HG02885 (cell line): ENCODE results near the gene SLC25A5.
A peak's percentile ranks its signal among the peaks of the same experiment; 100 is the strongest.
"Not testable (repeated sequence)": the region's sequence is repeated elsewhere in the genome, so short reads cannot be mapped to it uniquely, and the experiment has no call there.

Experiments
- ATAC-seq: cut with Tn5 transposase; IDR thresholded peaks from one replicate; pipeline ENCODE4 v1.9.1; 2021; ENCODE audit warnings: mild to moderate bottlenecking; ENCODE audit not compliant: unreplicated experiment, poor library complexity

Gene SLC25A5

GRCh38 chrX:119475389-119476101 lies 7.3 kb downstream of the SLC25A5 start:
- no peak for ATAC-seq

GRCh38 chrX:119477812-119478232 lies 9.6 kb downstream of the SLC25A5 start:
- no peak for ATAC-seq

DNA sequence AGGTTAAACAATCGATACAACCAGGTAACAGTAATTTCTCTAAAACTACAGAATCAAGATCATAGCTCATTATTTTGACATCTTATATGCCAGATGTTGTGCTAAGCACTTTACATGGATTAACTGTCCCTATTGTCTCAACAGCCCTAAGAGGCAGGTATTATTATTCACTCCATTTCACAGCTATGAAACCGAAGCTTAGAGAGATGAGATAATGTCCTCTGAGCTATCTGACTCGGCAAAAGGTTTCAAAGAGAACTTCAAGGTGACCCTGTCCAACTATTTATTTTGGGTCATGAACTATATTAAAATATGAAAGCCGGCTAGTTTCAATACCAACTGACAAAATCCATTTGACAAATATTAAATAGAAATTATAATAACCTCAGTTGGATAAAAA lies 10.3 kb downstream of the SLC25A5 start:
- no peak for ATAC-seq

GRCh38 chrX:119479845-119480244 lies 11.6 kb downstream of the SLC25A5 start:
- no peak for ATAC-seq

GRCh38 chrX:119481323-119481801 lies 13.1 kb downstream of the SLC25A5 start:
- no peak for ATAC-seq

DNA sequence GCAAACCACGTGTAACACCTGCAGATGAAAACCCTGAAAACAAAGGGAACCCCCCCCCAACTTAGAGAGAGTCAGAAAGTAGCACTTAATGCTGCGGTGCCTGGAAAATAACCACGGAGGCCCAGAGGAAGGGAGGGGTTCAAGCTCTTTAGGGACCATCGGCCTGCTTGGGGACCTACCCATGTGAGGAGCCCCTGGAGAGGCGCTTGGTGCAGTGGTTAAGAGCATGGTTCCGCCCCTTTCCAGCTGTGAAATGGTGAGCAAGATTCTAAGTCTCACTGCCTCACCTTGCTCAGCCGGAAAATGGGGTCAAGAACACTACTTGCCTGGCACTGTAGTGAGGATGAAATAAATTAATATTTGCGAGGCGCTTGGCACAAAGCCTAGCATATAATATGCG lies 13.8 kb downstream of the SLC25A5 start:
- ATAC-seq: peak; percentile 21

- peak; percentile 86 for ATAC-seq
Measured at GRCh38 chrX:119482481-119483480, 14.5 kb downstream of the SLC25A5 start.

GRCh38 chrX:119486745-119487144 lies 18.5 kb downstream of the SLC25A5 start:
- ATAC-seq: no peak

DNA sequence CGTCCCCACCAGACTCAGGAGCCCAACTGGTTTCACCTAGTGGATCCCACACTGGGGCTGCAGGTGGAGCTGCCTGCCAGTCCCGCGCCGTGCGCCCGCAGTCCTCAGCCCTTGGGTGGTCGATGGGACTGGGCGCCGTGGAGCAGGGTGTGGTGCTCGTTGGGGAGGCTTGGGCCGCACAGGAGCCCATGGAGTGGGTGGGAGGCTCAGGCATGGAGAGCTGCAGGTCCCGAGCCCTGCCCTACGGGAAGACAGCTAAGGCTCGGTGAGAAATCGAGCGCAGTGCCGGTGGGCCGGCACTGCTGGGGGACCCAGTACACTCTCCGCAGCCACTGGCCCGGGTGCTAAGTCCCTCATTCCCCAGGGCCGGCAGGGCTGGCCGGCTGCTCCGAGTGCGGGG lies 19.5 kb downstream of the SLC25A5 start:
- ATAC-seq: not testable (repeated sequence)

- no peak for ATAC-seq
Measured at GRCh38 chrX:119488749-119489148, 20.5 kb downstream of the SLC25A5 start.

DNA sequence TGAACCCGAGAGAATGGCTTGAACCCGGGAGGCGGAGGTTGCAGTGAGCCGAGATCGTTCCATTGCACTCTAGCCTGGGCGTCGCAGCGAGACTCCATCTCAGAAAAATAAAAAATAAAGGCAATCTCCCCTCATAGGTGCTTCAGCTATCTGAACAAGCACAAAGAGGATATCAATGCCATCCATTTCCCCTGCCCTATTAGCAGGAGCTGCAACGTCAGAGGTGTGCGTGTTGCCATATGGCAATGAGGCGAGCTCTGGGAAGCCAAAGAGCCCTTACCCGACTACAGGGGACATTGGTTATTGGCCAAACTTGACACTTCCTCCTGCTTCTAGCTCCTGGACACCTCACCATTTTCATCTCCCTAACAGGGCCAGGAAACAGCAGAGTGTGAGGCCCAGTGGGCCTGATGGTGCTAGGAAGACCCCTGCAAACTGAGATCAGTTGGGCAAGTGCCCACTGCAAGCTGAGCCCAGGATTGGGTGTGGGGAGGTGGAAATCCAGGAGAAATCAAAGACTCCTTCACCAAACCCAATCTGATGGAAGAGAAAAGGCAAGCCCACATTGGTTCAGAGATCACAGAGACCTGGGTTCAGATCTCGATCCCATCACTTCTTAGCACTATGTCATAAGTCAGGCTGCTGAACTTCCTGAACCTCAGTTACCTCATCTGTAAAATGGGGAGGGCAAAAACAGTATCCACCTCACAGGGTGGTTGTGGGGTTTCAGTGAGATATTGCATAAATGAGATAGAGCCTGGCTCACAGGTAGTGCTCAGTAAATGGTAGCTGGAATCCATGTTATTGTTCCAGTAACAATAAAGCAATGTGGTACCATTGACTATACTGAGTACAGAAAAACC lies 21.2 kb downstream of the SLC25A5 start:
- no peak for ATAC-seq

- no peak for ATAC-seq
Measured at GRCh38 chrX:119492463-119492862, 24.2 kb downstream of the SLC25A5 start.

DNA sequence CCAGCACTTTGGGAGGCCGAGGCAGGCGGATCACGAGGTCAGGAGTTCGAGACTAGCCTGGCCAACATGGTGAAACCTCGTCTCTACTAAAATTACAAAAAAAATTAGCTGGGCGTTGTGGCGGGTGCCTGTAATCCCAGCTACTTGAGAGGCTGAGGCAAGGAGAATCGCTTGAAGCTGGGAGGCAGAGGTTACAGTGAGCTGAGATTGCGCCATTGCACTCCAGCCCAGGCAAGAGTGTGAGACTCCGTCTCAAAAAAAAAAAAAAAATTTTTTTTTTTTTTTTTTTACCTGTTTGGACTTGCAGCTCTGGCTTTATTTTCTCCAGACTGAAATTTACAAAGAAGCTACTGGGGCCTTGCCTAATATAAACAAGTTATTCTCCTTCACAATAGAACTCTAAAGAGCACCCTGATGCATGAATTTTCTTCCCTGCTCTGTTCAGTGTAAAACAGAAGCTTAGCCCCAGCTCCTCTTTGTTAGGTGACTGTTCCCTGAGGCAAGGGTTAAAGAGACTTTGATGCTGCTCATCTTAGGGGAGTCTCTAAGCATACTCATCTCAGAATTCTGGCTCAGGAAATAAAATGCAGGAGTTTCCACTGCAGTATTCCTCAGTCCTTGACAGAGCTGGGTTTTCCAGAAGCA lies 25.7 kb downstream of the SLC25A5 start:
- not testable (repeated sequence) for ATAC-seq

GRCh38 chrX:119495734-119496726 lies 27.8 kb downstream of the SLC25A5 start:
- no peak for ATAC-seq

DNA sequence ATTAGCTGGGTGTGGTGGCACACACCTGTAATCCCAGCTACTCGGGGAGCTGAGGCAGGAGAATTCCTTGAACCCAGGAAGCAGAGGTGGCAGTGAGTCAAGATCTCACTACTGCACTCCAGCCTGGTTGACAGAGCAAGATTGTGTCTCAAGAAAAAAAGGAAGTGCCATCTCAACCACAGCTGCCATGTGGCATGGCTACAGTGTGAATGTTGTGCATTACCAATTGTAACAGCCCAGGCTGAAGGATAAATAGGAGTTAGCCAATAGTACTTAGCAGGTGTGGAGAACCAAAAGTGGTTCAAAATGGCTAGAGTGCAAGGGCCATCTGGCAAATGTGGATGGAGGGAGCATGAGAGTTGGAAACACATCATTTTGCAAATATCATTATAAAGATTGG lies 28.9 kb downstream of the SLC25A5 start:
- no peak for ATAC-seq

- no peak for ATAC-seq
Measured at GRCh38 chrX:119500061-119500800, 32.0 kb downstream of the SLC25A5 start.

GRCh38 chrX:119501511-119502148 lies 33.4 kb downstream of the SLC25A5 start:
- no peak for ATAC-seq
